T-helper 1 cell treated with Interleukin-12 subunit alpha and Interleukin-12 subunit beta and Interleukin-4 antibody, amounts not matched to agents 30 μg/mL and 1 μg/mL, for 36 hours (primary cell): ENCODE data around the gene COX19.

ENCODE experiments used
- H3K27ac Mint-ChIP-seq: one replicate; pipeline ENCODE4 v1.8.0; 2021; ENCODE audit warnings: mild to moderate bottlenecking, mixed read lengths
- H3K27me3 Mint-ChIP-seq: one replicate; pipeline ENCODE4 v1.8.0; 2021; ENCODE audit warnings: low read depth, mixed read lengths
- H3K36me3 Mint-ChIP-seq: one replicate; pipeline ENCODE4 v1.8.0; 2021; ENCODE audit warnings: low read depth, mixed read lengths
- H3K4me1 Mint-ChIP-seq: one replicate; pipeline ENCODE4 v1.8.0; 2021; ENCODE audit warnings: low read depth, mixed read lengths
- H3K4me3 Mint-ChIP-seq: one replicate; pipeline ENCODE4 v1.8.0; 2021; ENCODE audit warnings: mild to moderate bottlenecking, moderate library complexity, mixed read lengths
- H3K9me3 Mint-ChIP-seq: one replicate; pipeline ENCODE4 v1.8.0; 2021; ENCODE audit warnings: mixed read lengths

Gene COX19

DNA sequence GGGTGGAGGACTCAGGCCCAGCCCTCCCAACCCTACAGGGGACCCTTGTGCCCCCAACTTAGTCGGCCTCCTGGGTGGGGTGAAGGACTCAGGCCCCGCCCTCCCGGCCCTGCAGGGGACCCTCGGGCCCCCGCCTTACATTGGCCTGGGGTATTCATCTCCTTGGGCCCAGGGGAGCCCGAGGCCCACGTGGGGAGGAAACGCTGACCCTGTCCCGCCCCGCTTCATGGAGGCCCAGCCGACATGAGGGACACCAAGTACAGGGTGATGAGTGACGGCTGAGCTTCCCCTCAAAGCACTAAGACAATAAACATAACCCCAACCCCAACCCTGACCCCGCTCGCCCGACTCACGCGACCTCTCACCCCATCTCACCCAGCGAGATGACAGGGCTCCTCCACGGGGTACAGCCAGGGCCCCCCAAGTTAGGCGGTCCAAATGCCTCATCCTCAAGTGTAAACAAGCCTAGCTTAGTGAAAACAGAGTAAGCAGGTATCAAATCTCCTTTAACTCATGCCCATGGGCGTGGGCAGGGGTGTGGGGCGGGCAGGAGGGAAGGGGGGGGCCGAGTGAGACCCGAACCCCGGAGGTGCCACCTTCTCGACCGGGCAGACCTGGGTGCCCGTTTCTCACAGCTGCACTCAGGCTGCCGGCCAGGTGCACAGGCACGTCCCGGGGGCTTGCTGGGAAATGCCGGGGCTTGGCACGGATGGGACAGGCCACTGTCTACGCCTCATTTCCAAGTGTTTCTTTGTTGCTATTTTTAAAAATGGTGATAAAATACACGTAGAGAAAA lies 15.8 kb upstream of the COX19 start:
- H3K27ac Mint-ChIP-seq = no peak overlapping the region
- no peaks in the 10 kb centered on the region for H3K9me3 Mint-ChIP-seq
- H3K36me3 Mint-ChIP-seq = no peaks in the 10 kb centered on the region

DNA sequence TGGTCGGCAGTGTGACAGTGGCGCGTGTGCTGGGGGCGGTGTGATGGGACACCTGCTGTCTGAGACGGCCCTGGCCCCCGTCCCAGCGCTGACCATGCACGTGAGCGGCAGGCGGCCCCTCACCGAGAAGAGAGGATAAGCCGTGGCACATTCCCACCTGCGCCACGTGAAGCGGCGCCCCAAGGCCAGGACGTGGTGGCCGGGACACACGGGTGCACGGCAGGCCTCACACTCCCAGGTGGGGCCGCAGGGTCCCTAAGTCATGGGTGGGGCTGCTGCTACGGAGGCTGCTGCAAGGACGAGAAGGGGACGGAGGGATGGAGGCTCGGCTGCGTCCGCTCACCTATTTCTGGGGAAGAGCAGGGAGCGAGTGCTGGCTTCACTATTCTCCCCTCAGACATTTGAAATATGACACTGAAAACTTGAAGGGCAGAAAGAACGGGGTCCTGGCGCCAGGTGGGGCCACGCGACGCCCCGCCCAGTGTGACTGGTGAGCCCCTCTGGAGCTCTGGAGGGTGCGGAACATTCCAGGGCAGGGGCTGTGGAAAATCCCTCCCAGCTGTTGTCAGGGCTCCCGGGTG lies 15.1 kb upstream of the COX19 start:
- Mint-ChIP-seq H3K27me3 (no peaks in the 10 kb centered on the region), H3K36me3 (no peaks in the 10 kb centered on the region), H3K9me3 (no peaks in the 10 kb centered on the region), H3K4me1 (peaks cover 2% of the 10 kb centered on the region), H3K4me3 (no peak overlapping the region), H3K27ac (no peak overlapping the region)

More for the DNA sequence above, 15.8 kb upstream of the COX19 start:
- H3K4me1 Mint-ChIP-seq = peaks cover 2% of the 10 kb centered on the region
- no peaks in the 10 kb centered on the region for H3K27me3 Mint-ChIP-seq
- no peak overlapping the region for H3K4me3 Mint-ChIP-seq

DNA sequence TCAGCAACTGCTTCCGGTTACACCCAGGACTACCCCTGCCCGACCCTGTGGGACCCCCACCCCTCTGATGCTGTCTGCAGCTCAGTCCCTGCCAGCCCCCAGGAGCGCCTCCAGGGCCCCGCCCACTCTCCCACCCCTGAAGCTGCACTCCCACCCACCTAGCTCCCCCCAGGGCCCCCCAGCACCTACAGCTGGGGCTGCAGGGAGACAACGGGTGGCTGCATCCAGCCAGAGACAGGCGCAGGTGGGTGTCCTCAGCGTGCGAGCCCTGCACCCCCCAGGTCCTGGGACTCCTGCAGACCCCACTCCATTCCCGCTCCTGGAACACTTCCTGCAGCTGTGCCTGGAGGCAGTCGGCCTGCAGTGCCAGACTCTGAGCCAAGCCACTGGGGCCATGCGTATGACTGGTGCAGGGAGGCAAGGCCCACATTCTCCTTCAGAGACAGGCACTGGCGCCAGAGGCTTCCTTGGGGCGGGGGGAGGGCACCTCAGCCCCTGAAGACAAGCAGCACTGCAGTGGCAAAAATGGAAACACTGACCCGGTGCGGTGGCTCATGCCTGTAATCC lies 13.7 kb upstream of the COX19 start:
- Mint-ChIP-seq H3K9me3 (no peaks in the 10 kb centered on the region), H3K36me3 (no peaks in the 10 kb centered on the region), H3K4me3 (no peak overlapping the region), H3K27ac (no peak overlapping the region), H3K27me3 (no peaks in the 10 kb centered on the region), H3K4me1 (peaks cover 2% of the 10 kb centered on the region)

DNA sequence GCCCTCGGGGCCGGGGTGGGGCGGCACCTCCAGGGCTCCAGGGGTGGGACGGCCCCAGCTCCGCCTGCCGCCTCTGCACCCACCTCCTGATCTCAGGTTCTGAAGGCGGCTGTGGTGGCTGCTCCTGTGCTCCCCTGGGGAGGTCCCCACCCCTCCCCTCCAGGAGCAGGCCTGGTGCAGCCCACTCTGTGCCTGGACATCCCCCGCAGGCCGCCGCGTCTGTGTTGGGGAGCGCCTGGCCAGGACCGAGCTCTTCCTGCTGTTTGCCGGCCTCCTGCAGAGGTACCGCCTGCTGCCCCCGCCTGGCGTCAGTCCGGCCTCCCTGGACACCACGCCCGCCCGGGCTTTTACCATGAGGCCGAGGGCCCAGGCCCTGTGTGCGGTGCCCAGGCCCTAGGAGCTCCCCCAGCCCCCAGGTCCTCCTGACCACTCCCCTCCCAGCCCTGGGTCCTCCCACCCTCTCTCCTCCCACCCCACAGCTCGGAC lies 13.1 kb upstream of the COX19 start:
- Mint-ChIP-seq H3K36me3 (no peaks in the 10 kb centered on the region), H3K9me3 (no peaks in the 10 kb centered on the region), H3K4me3 (no peak overlapping the region), H3K27me3 (no peaks in the 10 kb centered on the region), H3K4me1 (peaks cover 2% of the 10 kb centered on the region), H3K27ac (no peak overlapping the region)

DNA sequence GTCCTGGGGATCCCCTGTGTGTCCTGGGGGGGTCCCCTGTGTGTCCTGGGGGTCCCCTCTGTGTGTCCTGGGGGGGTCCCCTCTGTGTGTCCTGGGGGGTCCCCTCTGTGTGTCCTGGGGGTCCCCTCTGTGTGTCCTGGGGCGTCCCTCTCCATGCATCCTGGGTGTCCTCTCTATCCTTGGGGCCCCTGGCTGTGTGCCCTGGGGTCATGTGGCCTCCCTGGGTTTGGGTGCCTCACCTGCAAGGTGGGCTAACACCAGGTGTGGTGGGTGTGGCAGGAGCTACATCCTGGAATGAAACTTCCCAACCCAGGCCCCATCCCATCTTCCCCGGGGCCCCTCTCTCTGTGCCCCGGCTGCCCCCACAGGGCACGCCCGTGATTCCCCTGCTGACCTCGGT lies 12.6 kb upstream of the COX19 start:
- H3K4me1 Mint-ChIP-seq = peaks cover under 1% of the 10 kb centered on the region
- H3K9me3 Mint-ChIP-seq = no peaks in the 10 kb centered on the region
- H3K27me3 Mint-ChIP-seq = no peaks in the 10 kb centered on the region
- H3K4me3 Mint-ChIP-seq = no peak overlapping the region
- H3K27ac Mint-ChIP-seq = no peak overlapping the region
- H3K36me3 Mint-ChIP-seq = no peaks in the 10 kb centered on the region

DNA sequence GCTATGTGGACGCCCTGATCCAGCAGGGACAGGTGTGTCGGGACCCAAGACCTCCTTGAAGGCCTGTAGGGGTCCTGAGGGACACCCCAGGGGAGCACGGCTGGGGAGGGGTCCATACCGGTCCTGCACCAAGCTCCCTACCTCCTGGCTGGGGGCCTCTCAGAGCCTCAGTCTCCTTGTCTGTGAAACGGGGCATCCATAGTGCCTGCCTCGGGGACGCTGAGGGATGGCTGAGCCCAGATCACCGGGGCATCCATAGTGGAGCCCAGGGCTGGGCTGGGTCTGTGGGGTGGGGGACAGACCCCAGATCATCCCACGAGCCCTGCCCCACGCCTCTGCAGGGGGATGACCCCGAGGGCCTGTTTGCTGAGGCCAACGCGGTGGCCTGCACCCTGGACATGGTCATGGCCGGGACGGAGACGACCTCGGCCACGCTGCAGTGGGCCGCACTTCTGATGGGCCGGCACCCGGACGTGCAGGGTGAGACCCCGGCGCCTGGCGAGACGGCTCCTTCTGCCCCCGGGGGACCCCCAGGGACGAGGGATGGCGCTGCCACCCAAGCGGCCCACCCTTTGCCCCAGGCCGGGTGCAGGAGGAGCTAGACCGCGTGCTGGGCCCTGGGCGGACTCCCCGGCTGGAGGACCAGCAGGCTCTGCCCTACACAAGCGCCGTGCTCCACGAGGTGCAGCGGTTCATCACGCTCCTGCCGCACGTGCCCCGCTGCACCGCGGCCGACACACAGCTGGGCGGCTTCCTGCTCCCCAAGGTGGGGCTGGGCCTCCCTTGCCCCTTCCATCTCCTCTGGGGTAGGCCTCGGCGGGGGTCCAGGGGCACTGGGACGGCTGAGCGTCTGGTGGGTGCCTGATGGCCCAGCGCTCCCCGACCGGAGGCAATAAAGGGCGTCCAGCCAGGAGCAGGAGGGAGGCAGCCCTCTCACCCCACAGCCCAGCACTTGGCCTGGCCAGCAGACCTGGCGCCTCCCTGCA lies 11.7 kb upstream of the COX19 start:
- Mint-ChIP-seq H3K27me3 (no peaks in the 10 kb centered on the region), H3K4me3 (no peak overlapping the region), H3K27ac (no peak overlapping the region), H3K36me3 (no peaks in the 10 kb centered on the region), H3K9me3 (no peaks in the 10 kb centered on the region), H3K4me1 (no peaks in the 10 kb centered on the region)

DNA sequence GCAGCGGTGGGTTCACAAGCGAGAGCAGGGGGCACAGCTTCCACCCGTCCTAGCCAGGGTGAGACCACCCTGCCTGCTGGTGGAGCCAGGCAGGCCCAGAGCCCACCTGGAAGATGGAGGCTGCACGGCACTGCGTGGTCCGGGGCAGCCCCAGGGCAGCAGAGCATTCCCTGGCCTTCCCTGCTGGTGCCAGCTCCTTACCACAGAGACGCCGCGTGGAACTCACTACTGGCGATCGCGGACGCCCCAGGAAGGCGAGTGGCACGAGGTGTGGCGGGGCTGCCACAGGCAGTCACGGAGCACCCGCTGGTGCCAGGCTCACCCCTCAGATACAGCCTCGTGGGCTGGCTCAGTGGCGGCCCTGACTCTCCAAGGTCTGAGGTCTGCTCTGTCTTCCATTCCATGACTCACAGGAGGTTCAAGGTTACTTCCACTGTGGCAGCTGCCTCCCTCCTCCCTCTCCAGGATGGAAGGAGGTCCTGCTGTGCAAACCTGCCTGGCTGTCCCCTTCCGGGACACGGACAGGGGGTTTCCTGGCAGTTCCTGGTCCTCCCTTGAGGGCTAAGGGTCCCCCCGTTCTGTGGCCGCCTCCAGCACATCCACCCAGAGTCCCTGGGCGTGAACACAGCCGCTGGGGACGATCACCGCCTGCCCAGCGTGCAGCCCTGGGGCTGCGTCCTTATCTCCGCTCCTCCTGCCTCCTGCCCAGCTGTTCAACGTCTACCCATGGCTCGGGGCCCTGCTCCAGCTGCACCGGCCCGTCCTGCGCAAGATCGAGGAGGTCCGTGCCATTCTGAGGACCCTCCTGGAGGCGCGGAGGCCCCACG lies 10.8 kb upstream of the COX19 start:
- no peak overlapping the region for H3K4me3 Mint-ChIP-seq
- H3K9me3 Mint-ChIP-seq = no peaks in the 10 kb centered on the region
- no peaks in the 10 kb centered on the region for H3K4me1 Mint-ChIP-seq
- H3K27me3 Mint-ChIP-seq = no peaks in the 10 kb centered on the region
- no peaks in the 10 kb centered on the region for H3K36me3 Mint-ChIP-seq
- no peak overlapping the region for H3K27ac Mint-ChIP-seq

DNA sequence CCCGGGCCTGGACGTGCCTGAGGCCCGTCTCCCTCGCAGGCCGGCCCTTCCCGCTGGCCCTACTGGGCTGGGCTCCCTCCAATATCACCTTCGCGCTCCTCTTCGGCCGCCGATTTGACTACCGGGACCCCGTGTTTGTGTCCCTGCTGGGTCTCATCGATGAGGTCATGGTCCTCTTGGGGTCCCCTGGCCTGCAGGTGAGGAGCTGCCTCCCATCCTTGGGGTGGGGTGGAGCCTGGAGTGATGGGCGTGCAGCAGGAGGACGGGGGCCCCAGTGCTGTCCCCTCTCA lies 9.7 kb upstream of the COX19 start:
- Mint-ChIP-seq H3K4me1 (no peaks in the 10 kb centered on the region), H3K4me3 (no peak overlapping the region), H3K36me3 (no peaks in the 10 kb centered on the region), H3K27ac (no peak overlapping the region), H3K9me3 (no peaks in the 10 kb centered on the region), H3K27me3 (no peaks in the 10 kb centered on the region)

DNA sequence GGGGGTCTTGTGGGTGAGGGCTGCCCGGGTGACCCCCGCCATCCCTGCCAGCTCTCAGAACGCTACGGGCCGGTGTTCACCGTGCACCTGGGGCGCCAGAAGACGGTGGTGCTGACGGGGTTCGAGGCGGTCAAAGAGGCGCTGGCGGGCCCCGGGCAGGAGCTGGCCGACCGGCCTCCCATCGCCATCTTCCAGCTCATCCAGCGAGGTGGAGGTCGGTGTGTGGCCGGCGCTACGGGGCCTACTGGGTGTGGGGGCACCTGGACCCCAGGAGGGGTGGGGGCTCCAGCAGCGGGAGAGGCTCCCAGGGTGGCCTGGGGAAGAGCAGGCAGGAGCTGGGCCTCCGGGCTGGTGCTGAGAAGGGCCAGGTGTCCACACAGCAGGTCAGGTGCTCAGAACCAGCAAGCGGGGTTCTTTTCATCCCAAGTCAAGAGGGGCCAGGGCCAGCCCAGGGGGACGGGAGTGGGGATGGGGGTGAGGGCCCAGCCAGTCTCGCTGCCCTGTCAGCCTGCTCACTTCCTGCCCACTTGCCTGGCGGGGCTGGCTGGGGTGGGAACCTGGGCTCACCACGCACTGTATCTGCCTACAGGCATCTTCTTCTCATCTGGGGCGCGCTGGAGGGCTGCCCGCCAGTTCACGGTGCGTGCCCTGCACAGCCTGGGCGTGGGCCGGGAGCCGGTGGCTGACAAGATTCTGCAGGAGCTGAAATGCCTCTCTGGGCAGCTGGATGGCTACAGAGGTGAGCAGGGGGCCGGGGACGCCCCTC lies 9.2 kb upstream of the COX19 start:
- Mint-ChIP-seq H3K27ac (no peak overlapping the region), H3K4me3 (no peak overlapping the region), H3K9me3 (no peaks in the 10 kb centered on the region), H3K36me3 (no peaks in the 10 kb centered on the region), H3K27me3 (no peaks in the 10 kb centered on the region), H3K4me1 (no peaks in the 10 kb centered on the region)

DNA sequence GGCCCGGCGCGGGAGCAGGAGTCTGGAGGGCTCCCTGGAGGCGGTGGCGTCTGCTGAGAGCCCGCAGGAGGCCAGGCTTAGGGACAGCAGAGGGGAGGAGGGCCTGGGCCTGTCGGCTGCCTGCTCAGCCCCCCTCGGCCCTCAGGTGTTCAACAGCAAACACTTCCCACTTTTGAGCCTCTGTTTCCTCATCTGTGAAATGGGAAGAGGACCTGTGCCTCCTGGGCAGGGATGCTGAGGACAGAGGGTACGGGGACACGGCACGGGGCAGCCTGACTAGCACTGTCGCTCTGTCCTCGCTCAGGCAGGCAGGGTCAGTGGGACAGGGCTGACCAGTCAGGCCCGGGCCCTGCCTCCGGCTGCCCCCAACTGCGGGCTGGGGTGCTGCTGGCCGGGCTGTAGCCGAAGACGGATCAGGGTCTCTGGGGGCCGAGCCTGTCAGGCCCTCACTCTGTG lies 8.3 kb upstream of the COX19 start:
- no peak overlapping the region for H3K27ac Mint-ChIP-seq
- no peak overlapping the region for H3K4me3 Mint-ChIP-seq
- no peaks in the 10 kb centered on the region for H3K36me3 Mint-ChIP-seq
- no peaks in the 10 kb centered on the region for H3K27me3 Mint-ChIP-seq
- no peaks in the 10 kb centered on the region for H3K4me1 Mint-ChIP-seq
- no peaks in the 10 kb centered on the region for H3K9me3 Mint-ChIP-seq

DNA sequence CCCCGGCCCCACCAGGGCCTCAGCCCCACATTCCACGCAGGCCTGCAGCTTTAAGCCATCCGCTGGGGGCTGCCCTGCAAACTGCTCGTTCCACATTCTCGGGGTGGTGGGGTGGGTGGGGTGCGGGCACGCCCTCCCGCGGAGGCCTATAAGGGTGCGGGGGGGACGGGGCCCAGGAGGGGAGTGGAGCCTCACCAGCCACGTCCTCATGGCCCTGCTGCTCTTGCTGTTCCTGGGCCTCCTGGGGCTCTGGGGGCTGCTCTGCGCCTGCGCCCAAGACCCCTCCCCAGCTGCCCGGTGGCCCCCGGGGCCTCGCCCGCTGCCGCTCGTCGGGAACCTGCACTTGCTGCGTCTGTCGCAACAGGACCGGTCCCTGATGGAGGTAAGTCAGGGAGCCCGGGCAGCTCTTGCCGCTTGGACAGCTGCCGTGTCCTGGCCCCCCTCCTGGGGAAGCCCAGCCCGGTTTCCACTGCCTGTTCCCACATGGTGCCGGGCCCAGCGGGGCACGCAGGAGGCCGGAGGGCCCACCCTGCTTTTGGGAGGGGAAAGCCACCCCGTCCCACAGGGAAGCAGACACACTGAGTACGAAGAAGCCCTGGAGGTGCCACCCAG lies 7.8 kb upstream of the COX19 start, which contains the start of gene CYP2W1:
Gene CYP2W1, plus strand, starts transcription at position 178 of the 612 bp plus-strand sequence. Its CDS starts 31 bp downstream, at position 209.
- H3K9me3 Mint-ChIP-seq = no peaks in the 10 kb centered on the region
- H3K36me3 Mint-ChIP-seq = no peaks in the 10 kb centered on the region
- no peaks in the 10 kb centered on the region for H3K4me1 Mint-ChIP-seq
- H3K27me3 Mint-ChIP-seq = no peaks in the 10 kb centered on the region
- H3K4me3 Mint-ChIP-seq = no peak within 1 kb of the TSS
- H3K27ac Mint-ChIP-seq = no peak within 1 kb of the TSS

DNA sequence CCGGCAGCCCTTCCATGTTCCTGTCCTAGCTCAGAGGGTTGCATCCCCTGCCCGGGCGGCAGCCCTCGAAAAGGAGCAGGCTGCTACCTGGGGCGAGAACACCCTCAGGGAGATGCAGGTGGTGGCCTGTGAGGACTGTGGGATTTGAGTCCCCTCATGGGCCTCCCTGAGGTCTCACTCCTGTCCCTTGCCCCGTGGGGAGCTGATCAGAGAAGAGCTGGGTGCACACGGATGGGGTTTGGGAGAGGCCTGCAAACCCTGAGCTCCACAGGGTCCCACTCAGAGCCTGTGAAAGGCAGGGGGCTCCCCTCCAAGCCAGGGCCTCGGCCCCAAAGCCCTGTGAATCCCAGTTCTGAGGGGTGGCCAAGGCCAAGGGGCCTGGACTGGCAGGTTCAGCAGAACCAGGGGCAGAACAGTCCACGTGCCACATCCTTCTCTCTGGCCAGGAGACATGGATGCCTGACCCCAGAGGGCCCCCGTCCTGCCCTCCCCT lies 7.2 kb upstream of the COX19 start:
- H3K9me3 Mint-ChIP-seq = no peaks in the 10 kb centered on the region
- no peaks in the 10 kb centered on the region for H3K4me1 Mint-ChIP-seq
- no peaks in the 10 kb centered on the region for H3K36me3 Mint-ChIP-seq
- H3K4me3 Mint-ChIP-seq = no peak overlapping the region
- H3K27me3 Mint-ChIP-seq = peaks cover 3% of the 10 kb centered on the region
- H3K27ac Mint-ChIP-seq = no peak overlapping the region
